GM04503 (cell line): ENCODE measurements around the gene PSMC3.

Experiments used
- DNase-seq: peaks from one replicate; pipeline ENCODE4 v3.0.0-alpha.2; 2012; ENCODE audit warnings: low read depth

The PSMC3 gene

GRCh38 chr11:47426062-47426956, at the start of gene PSMC3:
TSS of gene PSMC3 (minus strand) at chr11:47426439. CDS start at chr11:47426279, 160 bp downstream.
- DNase-seq, result peak; percentile 68

DNA sequence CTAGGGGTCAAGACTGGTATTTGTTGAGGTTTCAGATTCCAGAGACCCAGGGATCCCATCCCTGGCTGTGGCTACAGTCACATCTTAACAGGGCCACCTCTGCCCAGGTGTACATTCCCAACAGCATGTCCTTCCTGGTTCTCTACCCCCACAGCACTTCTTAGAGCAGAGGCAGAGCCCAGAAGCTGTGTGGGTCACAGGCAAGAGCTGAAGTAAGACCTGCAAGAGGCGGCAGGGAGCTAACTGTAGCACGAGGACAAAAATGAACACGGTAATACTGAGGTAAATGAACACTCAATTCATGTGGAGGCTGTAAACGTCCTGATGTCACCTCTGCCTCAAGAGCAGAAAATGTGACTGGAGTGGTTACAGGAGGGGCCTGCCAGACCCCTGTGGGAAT, 44.4 kb upstream of the PSMC3 start:
- no peak for DNase-seq

GRCh38 chr11:47469361-47470179, 43.3 kb upstream of the PSMC3 start:
- no peak for DNase-seq

DNA sequence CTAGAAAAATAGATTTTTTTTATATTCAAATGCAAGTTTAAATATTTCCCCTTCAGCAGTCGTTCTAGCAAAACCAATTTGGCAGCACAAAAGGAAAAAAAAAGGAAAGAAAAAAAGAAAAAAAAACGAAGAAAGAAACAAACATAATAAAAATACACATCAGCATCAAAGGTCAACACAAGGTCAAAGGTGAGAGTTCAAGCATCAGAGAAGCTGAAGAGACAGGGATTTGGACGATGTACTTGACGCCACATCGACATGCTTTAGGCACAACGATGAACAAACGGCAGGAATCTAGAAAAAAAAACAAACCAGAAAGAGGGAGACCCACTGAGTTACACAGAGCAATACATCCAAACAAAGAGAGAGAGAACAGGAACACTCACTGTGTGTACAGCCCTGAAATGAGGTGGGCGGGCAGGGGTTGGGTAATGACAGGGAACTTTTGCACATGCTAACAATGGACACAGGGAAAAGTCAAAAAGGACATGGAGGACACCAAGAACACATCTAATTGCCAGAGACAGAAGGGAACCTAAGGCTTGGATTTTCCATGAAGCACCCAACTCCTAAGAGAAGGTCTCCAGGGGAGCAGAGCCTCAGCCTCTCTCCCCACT, 42.5 kb upstream of the PSMC3 start:
- no peak for DNase-seq

GRCh38 chr11:47467357-47467756, 41.1 kb upstream of the PSMC3 start:
- no peak for DNase-seq

DNA sequence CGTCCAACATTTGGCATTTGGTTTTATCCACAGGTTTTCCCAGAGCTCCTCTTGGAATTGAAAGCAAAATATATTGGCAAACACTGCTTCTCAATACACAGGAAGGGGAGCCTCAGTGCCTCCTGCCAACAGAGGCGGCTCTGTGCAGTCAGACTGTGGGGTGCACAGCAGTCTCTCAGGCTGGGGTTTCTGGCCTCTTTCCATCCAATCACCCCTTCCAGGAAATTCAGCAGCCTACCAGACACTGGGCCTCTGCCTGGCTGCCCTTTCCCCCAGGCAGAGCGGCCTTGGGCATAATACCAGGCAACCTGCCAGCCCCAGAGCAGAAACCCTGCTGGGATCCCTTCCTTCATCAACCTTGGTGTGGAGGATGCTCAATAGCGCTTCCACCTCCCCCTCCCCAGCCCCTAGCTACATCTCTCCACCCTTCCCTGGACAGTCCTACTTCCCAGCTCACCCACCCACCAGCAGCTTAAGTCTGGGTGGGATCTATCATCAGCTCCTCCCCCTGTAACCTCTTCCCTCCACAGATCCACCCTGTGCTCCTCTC, 40.5 kb upstream of the PSMC3 start:
- no peak for DNase-seq

DNA sequence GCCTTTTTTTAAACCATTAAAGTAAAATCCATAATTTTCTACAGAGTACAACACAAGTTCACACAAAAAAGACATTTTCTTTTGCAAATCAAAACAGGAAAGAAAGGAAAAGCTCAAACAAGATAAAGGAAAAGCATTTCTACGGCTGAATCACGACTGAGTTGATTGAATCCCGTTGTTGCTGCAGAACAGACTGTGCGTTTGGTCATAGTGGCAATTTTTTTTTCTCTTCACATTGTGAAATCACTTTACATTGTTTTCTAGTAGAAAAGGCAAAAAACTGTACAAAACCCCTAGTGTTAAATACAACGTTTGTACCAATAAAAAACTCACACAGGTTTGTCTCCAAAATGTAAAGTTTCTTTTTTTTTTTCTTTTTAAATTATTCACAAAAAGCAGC, 40.0 kb upstream of the PSMC3 start:
- no peak for DNase-seq

- no peak for DNase-seq
Measured at GRCh38 chr11:47464483-47464882, 38.2 kb upstream of the PSMC3 start.

DNA sequence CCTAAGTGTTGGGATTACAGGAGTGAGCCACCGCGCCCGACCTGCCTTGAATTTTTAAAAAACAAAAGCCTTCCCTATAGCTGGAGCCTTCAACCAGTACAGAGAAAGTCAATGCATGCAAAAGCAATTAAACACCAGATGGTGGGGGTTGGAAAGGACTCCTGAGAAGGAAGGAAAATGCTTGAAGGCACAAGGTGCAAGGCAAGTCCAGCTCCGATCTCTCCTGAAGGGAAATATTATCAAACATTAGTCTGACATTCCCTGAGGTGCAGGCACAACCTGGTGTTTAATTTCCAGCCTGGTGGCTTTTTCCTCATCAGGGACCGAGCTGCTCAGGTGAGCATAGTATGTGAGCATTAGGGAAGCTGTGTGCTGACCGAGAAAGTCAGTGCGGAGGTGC, 35.6 kb upstream of the PSMC3 start:
- DNase-seq, result no peak

- no peak for DNase-seq
Measured at GRCh38 chr11:47460571-47461235, 34.5 kb upstream of the PSMC3 start.

GRCh38 chr11:47454258-47454671, 28.0 kb upstream of the PSMC3 start:
- DNase-seq, result peak; percentile 47

GRCh38 chr11:47453365-47453764, 27.1 kb upstream of the PSMC3 start:
- no peak for DNase-seq

GRCh38 chr11:47451990-47452389, 25.8 kb upstream of the PSMC3 start:
- DNase-seq, result no peak

GRCh38 chr11:47451436-47451835, 25.2 kb upstream of the PSMC3 start:
- DNase-seq, result no peak

GRCh38 chr11:47449541-47449940, 23.3 kb upstream of the PSMC3 start:
- no peak for DNase-seq

DNA sequence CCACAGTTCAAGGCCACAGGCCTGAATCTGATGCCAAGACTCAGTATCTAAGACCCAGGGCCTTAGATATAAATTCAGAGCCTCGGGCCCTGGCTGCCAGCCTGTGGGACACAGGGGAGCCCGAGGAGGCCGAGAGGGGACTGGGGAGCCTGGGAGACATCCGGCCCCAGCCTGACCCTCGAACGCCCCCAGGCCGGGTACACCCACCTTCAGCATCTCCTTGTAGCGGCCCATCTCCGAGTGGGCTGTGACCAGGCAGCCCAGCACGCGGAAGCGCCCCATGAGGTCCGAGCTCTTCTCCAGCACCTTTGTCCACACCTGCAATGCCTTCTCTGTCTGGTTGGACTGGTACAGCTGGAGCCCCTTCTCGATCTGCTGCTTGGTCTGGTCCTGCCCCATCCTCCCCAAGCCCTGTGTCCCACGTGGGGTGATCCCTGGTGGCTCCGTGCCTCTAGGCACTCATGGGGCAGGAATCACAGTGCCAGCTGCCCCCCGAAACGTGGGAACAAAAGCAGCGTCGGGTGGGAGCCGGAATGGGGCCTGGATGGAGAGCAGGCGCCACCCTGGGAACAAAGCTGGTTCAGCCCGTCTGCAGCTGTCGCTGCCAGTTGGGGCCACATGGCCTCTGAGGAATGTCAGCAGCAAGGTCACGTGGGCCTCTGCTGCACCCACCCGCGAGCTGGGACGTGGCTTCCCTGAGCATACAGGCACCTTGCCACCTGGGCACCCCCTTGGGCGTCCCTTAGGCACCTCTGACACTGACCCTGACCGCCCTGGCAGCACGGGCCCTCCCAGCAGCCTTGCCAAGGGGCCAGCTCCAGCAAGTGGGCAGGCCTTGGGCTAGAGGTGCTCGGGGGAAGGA, 22.6 kb upstream of the PSMC3 start, which contains the start of gene RAPSN:
RAPSN (minus strand) TSS at position 571 of the 862 bp plus-strand sequence; CDS start at position 399, 172 bp downstream.
- no peak for DNase-seq

GRCh38 chr11:47447906-47448305, 21.7 kb upstream of the PSMC3 start:
- DNase-seq, result no peak

GRCh38 chr11:47446833-47447232, 20.6 kb upstream of the PSMC3 start:
- DNase-seq, result no peak

GRCh38 chr11:47445840-47446239, 19.6 kb upstream of the PSMC3 start:
- DNase-seq, result no peak

DNA sequence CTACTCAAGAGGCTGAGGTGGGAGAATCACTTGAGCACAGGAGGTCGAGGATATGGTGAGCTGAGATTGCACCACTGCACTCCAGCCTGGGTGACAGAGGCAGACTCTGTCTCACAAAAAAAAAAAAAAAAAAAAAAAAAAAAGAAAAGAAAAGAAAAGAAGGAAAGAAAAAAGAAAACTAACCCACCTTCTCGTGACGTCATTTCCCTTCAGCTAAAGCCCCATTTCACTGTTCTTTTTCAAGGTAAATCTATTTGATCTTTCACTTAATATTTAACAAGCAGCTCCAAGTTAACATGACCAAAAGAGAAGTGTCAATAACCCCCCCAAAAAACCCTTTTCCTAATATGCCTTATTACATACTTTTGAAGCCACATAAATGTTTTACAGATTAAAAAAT, 17.6 kb upstream of the PSMC3 start:
- no peak for DNase-seq
